Heart left ventricle (tissue), 16 donors: ENCODE results near the gene SALL1. TPM values are rescaled to one million over a fixed set of nuclear protein-coding genes. Genes with fewer than 3 reads are reported as not detected.

Experiments
- ATAC-seq, 4 donors: fragments of 200-7000 bp; cut with Tn5 transposase; one replicate each; pipeline ENCODE4 v1.9.1; 2020 to 2022; ENCODE audit warnings: moderate library complexity in 4 of 4, mild to moderate bottlenecking in 3 of 4, moderate number of reproducible peaks in 1 of 4
- DNase-seq, 5 donors: peaks; one replicate each; pipeline ENCODE4 v3.0.0-alpha.2; 2020
- H3K27ac ChIP-seq, 12 donors: fragments of 200-600 bp; sonication (generic) in 4 of 12; one replicate each; pipeline versions ENCODE4 v1.5.0 to v1.8.0; 2016 to 2022; ENCODE audit warnings: mild to moderate bottlenecking in 2 of 12
- H3K27me3 ChIP-seq, 9 donors: fragments of 200-600 bp; sonication (generic) in 2 of 9; one replicate each; pipeline versions ENCODE4 v1.5.1 to v1.8.0; 2016 to 2022; ENCODE audit warnings: mild to moderate bottlenecking in 3 of 9
- H3K36me3 ChIP-seq, 9 donors: fragments of 200-600 bp; sonication (generic) in 2 of 9; one replicate each; pipeline versions ENCODE4 v1.5.0 to v1.8.0; 2018 to 2022; ENCODE audit warnings: mild to moderate bottlenecking in 2 of 9
- H3K4me1 ChIP-seq, 12 donors: fragments of 200-600 bp; sonication (generic) in 4 of 12; one replicate each; pipeline versions ENCODE4 v1.5.0 to v1.8.0; 2016 to 2022; ENCODE audit warnings: mild to moderate bottlenecking in 3 of 12
- H3K4me3 ChIP-seq, 12 donors: fragments of 200-600 bp; sonication (generic) in 4 of 12; one replicate each; pipeline versions ENCODE4 v1.5.0 to v1.8.0; 2017 to 2022; ENCODE audit warnings: mild to moderate bottlenecking in 9 of 12, moderate library complexity in 4 of 12
- H3K9me3 ChIP-seq, 12 donors: fragments of 200-600 bp; sonication (generic) in 4 of 12; one replicate each; pipeline versions ENCODE4 v1.5.0 to v1.8.0; 2016 to 2022; ENCODE audit warnings: mild to moderate bottlenecking in 1 of 12
- POLR2A ChIP-seq, 2 donors: fragments of 450-650 bp; IDR thresholded peaks; one replicate each; pipeline ENCODE4 v1.6.1; 2017; ENCODE audit warnings: antibody characterized with exemption in 2 of 2, mild to moderate bottlenecking in 2 of 2, moderate library complexity in 2 of 2
- WGBS, 4 donors: extraction: QIAGEN DNeasy Blood & Tissue Kit in 2 of 4; methylation state at CpG; one replicate each; pipeline versions ENCODE4 v1.1.5 to v1.1.7; 2013 to 2018; 5-methylcytosine and 5-hydroxymethylcytosine counted together
- intact Hi-C, 10 donors: fragments of 100-400 bp; cut with DNase I; formaldehyde crosslinking; loops; one replicate each; pipeline versions ENCODE4 v1.11.1 to v1.14.2; 2022
- polyA plus RNA-seq, 2 donors: library from polyadenylated mRNA; stranded (reverse); fragments of 200-250 nt; gene quantifications; one replicate each; pipeline ENCODE4 v1.2.3, GENCODE V29; 2013
- total RNA-seq, 9 donors: library from RNA; depleted of rRNA in 2 of 9; stranded (reverse); fragments of >200 nt in 2 of 9; fragmentation: NEBNext Ultra II Directional in 3 of 9; extraction: Animal tissue kit (Norgen Biotek cat#: 25700) in 3 of 9; gene quantifications; one replicate each; pipeline versions ENCODE4 v1.1.0 to v1.2.4, GENCODE V29; 2016 to 2023
- TF ChIP-seq, protein P1 (sequence below), 12 donors: fragments of 200-600 bp; sonication (generic) in 4 of 12; IDR thresholded peaks; one replicate each; pipeline versions ENCODE4 v1.5.0 to v1.8.0; 2018 to 2022; ENCODE audit warnings: antibody characterized with exemption in 12 of 12, mild to moderate bottlenecking in 5 of 12
- donor health status: ischemic (EF 13 %, LVEDD 7.1; RV severe dilation, severe dysfunction).
- donor health status: healthy with polysubstance abuse.
- donor health status: DM: no; HTN: yes; CAD: no.
- donor health status: DM: no; HTN: no; CAD: no.
- donor health status: ischemic (EF 25% LVEDD 6.9; RV normal size, moderate dysfunction).
- donor health status: ischemic (EF 25% LVEDD 5.7; RV mildly dilated, moderate dysfunction).
- donor health status: healthy.
- donor health status: DM: yes; HTN: yes; CAD: no.
- donor health status: ischemic (EF 35%, LVEDD 5.7; RV mildly dilated, moderate dysfunction).
- donor health status: nonischemic (EF 11% LVEDD 7.7; RV severe dilation, severe dysfunction).
- donor health status: DM: yes; HTN: yes; CAD: no.
- donor health status: PGD.
- donor health status: ischemic (EF 29% LVEDD 5.4; RV normal size, mild dysfunction).
- donor health status: nonischemic (EF 23%, LVEDD 6.1; RV moderate dilation, normal function).

SALL1 gene
- total and polyA plus RNA-seq, 11 donors: 0.05 to 0.75 (median 0.08) TPM; not detected in 4

DNA sequence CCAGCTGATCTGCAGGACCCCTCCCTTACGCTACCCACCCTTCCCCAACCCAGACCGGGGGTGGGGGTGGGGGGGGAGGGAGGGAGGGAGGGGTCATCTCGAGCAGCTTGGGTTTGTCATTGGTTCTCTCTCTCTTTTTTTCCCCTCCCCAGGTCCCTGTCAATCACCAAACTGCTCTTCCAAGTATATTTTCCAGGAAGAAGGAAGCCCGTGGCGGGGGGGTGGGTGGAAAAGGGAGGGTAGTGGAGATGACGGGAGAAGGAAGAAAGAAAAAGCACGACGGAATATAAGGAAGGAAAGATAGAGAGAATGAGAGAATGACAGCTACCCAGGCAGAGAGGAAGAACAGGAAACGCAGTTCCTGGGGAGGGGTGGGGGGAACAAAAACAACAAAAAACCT is 17.9 kb downstream of the SALL1 start:
- no peak for DNase-seq
- peaks cover 0 to 7% (median 0%) of the 10 kb centered on the region in 12 donors for H3K4me1 ChIP-seq
- 7 to 10% (median 8%) methylated on average over 9 of the region's 9 CpGs for WGBS, 4 donors
- no peaks in the 10 kb centered on the region for H3K36me3 ChIP-seq
- H3K27ac ChIP-seq: no peak overlapping the region
- no peak overlapping the region for H3K4me3 ChIP-seq
- ATAC-seq: no peak
- TF ChIP-seq, protein P1, sequence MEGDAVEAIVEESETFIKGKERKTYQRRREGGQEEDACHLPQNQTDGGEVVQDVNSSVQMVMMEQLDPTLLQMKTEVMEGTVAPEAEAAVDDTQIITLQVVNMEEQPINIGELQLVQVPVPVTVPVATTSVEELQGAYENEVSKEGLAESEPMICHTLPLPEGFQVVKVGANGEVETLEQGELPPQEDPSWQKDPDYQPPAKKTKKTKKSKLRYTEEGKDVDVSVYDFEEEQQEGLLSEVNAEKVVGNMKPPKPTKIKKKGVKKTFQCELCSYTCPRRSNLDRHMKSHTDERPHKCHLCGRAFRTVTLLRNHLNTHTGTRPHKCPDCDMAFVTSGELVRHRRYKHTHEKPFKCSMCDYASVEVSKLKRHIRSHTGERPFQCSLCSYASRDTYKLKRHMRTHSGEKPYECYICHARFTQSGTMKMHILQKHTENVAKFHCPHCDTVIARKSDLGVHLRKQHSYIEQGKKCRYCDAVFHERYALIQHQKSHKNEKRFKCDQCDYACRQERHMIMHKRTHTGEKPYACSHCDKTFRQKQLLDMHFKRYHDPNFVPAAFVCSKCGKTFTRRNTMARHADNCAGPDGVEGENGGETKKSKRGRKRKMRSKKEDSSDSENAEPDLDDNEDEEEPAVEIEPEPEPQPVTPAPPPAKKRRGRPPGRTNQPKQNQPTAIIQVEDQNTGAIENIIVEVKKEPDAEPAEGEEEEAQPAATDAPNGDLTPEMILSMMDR (IDR thresholded peaks at IDR 0.05): no peak
- TF ChIP-seq POLR2A (IDR thresholded peaks at IDR 0.05): no peak
- H3K27me3 ChIP-seq: peaks cover 16 to 64% (median 30%) of the 10 kb centered on the region in 9 donors
- no peaks in the 10 kb centered on the region for H3K9me3 ChIP-seq
- intact Hi-C loops: no loop called here

GRCh38 chr16:51132490-51133115 is 18.5 kb downstream of the SALL1 start:
- 54 to 58% (median 56%) methylated on average over 6 of the region's 6 CpGs for WGBS, 4 donors

DNA sequence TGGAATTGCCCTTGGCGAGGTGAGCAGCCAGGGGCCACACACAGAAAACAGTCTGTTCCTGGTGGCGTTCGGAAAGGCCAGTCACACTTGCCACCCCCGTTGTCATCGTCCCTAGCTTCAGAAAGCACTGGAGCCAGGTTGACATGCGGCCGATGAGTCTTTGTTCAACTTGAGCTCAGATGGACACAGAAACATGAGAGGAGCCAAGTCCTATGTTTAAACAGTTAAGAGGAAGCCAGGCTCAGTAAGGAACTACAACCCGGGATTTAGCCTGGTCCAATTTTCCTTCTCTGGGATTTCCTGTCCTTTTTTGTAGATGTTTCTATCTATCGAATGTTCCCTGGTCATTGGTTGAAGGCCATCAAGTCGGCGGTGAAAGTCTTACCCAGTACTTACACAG is 19.5 kb downstream of the SALL1 start:
- 73 to 81% (median 78%) methylated on average over 11 of the region's 11 CpGs for WGBS, 4 donors
- DNase-seq (no peak), ATAC-seq (peak in 1 of 4 donors; percentile 34)
- Histone ChIP-seq H3K27ac (no peak overlapping the region), H3K27me3 (peaks cover 16 to 64% (median 24%) of the 10 kb centered on the region in 9 donors), H3K4me3 (no peak overlapping the region), H3K36me3 (no peaks in the 10 kb centered on the region), H3K4me1 (peaks cover 0 to 7% (median 0%) of the 10 kb centered on the region in 12 donors), H3K9me3 (no peaks in the 10 kb centered on the region)
- intact Hi-C loops: no loop called here
- no peak for TF ChIP-seq POLR2A (IDR thresholded peaks at IDR 0.05)
- TF ChIP-seq, protein P1 (IDR thresholded peaks at IDR 0.05): no peak

More at GRCh38 chr16:51132490-51133115, 18.5 kb downstream of the SALL1 start:
- H3K27ac ChIP-seq: no peak overlapping the region
- TF ChIP-seq, protein P1 (IDR thresholded peaks at IDR 0.05): no peak
- TF ChIP-seq POLR2A (IDR thresholded peaks at IDR 0.05): no peak
- DNase-seq: no peak
- H3K36me3 ChIP-seq: no peaks in the 10 kb centered on the region
- no peak overlapping the region for H3K4me3 ChIP-seq
- peaks cover 0 to 7% (median 0%) of the 10 kb centered on the region in 12 donors for H3K4me1 ChIP-seq
- intact Hi-C loops: no loop called here
- H3K9me3 ChIP-seq: no peaks in the 10 kb centered on the region
- peaks cover 16 to 63% (median 27%) of the 10 kb centered on the region in 9 donors for H3K27me3 ChIP-seq
- peak in 1 of 4 donors; percentile 21 for ATAC-seq

- Histone ChIP-seq H3K9me3 (no peaks in the 10 kb centered on the region), H3K36me3 (no peaks in the 10 kb centered on the region), H3K27me3 (peaks cover 4 to 64% (median 20%) of the 10 kb centered on the region in 9 donors), H3K4me3 (no peak overlapping the region), H3K27ac (no peak overlapping the region), H3K4me1 (peaks cover 0 to 2% (median 0%) of the 10 kb centered on the region in 12 donors)
- ATAC-seq (no peak), DNase-seq (no peak)
- WGBS, 4 donors: 37 to 42% (median 39%) methylated on average over 8 of the region's 8 CpGs
- intact Hi-C loops: no loop called here
- TF ChIP-seq POLR2A (IDR thresholded peaks at IDR 0.05): no peak
- TF ChIP-seq, protein P1 (IDR thresholded peaks at IDR 0.05): no peak
These were observed 22.0 kb downstream of the SALL1 start for GRCh38 chr16:51129105-51129504.
